HuH-7.5 (cell line): Measurements from ENCODE around the gene HMGXB4.

Experiments
- DNase-seq: peaks from one replicate; pipeline ENCODE4 v3.0.0; 2011; ENCODE audit warnings: low spot score

The HMGXB4 gene

DNA sequence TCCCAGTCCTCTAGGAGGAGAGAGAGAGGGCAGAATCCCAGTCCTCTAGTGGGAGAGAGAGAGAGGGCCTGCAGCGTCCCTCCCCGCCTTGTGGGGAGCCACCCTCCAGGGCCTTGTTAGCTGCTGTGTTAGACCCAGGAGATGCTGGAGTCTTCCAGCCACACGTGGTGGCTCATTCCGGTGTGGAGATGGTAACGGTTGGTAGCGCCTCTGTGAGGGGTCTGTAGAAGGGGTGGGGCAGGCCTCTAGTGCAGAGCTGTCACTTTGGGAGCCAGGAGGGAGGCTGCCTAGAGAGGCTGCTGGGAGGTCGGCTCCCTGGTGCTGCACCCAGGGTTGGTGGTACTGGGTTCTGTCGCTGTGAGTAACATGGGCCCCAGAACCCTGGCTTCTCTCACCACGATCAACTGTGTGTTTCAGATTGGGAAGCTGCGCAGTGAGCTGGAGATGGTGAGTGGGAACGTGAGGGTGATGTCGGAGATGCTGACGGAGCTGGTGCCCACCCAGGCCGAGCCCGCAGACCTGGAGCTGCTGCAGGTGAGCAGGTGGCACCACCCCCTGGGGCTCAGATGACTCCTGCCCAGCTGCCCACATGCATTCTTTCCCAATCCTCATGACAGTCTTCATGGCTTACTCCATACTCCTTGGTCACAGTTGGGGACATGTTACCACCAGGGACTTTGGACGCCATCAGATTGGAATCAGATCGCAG is 69.7 kb downstream of the HMGXB4 start:
- DNase-seq = no peak

DNA sequence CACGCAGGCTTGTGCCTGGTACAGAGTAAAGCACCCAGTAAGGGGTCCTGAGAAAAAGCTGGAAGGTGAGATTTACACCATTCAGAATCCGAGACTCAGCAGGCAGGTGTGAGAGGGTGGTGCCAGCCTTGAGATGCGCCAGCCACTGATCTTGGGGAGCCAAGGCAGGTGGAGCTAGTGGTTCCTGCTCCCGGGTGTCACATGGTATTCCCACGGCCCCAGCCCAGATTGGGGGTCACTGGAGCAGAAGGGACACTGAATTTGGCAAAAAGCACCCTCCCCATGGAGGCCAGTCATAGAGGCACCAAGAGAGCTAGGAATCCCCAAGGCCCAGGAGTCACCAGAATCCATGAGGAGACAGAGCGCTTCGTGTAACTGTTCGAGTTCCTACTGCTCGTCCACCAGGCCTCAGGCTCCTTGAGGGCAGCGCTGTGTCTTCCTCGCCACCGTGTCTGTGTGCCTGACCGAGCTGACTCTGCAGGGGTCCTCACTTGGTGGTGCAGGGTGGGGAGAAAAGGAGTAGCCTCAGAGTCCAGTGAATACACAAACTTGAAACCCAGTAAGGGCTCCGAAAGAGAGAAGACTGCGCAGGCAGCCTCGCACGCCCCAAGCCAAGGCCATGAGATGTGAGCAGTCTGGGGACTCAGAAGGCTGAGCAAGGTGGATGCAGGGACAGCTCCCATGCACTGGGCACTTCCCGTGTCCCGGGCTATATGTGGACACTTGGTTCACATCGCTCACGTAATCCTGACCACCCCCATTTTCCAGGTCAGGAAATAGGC is 70.6 kb downstream of the HMGXB4 start:
- DNase-seq = no peak

DNA sequence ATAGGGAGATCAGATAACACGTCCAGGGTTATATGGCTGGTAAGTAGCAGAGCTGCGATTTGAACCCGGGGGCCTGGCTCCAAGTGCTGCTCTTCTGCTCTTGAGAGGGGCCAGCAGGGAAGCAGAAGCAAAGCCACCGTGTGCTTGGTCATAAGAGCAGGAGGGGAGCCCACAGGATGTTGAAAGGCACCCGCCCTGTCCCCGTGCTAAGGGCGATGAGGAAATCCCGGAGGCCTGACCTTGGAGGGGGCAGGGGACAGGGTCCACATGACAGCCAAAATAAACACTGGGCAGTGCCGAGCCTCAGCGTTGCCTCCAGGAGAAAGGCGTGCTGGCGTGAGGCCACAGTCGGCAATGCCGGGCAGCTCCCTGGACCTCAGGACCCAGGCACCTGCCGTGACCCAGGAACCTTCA is 71.2 kb downstream of the HMGXB4 start:
- peak; percentile 92 for DNase-seq

DNA sequence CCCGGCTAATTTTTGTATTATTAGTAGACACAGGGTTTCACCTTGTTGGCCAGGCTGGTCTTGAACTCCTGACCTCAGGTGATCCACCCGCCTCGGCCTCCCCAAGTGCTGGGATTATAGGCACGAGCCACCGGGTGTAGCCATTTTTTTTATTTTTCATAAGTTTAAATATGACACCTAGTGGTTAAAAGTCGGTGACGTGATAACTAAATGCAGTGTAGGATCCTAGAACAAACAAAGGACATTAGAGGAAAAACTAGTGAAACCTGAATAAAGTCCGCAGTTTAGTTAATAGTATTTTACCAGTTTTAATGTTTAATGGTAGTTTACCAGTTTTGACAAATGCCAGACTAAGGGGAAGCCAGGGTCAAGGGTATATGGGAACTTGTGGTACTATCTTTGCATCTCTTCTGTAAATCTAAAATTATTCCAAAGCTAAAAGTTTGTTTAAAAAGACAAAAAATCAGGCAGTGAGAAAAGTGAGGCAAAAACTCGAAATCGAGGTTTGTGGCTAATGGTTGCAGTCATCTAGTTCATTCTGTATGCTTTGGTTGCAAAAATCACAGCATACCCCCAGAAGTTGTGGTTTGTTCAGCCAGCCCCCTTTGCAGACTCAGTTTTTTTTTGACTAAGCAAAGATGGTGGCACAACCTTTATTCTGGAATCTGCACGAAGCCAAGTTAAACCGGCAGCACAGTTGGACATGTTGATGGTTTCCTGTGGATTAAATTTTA is 72.0 kb downstream of the HMGXB4 start:
- no peak for DNase-seq

DNA sequence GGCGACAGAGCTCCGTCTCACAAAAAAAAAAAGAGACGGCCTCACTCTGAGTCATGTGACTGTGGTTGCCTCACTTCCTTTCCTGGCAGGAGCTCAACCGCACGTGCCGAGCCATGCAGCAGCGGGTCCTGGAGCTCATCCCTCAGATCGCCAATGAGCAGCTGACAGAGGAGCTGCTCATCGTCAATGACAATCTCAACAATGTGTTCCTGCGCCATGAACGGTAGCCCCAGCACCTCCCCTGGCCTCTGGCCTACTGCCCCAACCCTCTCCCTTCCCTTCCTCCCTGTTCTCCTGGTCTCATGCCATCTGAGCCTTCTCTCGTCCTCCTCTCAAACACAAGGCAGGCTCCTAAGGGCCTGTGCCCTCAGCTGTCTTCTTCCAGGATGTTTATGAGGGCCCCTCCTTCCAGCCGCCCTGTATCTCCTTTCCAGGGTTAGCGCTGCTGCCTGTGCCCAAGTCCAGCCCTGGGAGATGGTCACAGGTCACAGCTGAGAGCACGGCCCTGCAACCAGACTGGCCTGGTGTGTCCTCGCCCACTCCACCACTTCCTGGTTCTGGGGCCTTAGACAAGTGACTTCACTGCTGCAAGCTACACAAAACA is 73.1 kb downstream of the HMGXB4 start:
- DNase-seq = no peak

DNA sequence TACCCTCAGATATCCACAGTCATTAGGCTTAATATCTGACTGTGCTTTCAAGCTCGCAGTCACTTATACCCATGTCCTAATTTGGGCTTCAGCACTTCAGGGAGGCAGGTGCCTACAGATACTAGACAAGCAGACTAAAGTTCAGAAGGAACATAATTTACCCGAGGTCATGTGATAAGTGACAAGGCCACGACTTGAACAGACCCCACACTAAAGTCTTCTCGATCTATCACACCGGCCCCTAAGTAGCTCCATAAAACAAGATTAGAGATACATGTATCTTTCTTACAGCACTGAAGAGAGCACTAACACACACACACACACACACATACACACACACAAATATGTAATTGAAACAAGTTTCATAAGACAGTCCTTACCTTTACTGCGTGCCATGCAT is 75.0 kb downstream of the HMGXB4 start:
- DNase-seq = no peak

DNA sequence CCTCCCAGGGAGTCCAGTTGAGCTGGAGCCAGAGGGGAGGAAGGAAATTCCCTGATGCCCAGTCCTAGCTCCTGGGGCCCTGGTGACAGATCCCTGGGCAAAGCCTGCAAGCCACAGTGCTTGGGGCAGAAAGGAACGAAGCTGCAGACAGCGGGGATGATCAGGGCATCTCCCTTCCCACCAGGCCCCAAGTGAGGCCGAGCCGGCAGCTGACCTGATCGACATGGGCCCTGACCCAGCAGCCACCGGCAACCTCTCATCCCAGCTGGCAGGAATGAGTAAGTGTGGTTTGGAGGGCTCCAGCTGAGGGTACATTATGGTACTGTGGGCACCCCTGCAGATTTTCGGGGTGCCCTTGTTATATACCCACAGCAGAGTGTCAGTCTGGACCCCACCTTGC is 75.9 kb downstream of the HMGXB4 start:
- DNase-seq = no peak

DNA sequence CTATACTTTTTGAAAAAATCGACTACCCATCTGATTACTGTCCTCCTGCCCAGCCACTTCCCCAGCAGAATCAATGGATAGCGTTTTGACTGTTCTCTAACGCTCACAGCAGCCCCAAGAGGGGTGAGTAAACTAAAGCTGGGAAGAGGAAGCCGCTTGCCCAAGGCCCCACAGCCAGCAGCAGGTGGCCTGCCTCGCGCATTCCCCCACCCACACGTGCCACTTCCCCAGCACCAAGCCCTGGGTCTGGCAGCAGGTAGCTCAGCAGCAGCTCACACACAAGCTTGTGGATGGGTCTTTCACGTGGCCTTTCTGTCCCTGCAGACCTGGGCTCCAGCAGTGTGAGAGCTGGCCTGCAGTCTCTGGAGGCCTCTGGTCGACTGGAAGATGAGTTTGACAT is 76.7 kb downstream of the HMGXB4 start:
- no peak for DNase-seq

DNA sequence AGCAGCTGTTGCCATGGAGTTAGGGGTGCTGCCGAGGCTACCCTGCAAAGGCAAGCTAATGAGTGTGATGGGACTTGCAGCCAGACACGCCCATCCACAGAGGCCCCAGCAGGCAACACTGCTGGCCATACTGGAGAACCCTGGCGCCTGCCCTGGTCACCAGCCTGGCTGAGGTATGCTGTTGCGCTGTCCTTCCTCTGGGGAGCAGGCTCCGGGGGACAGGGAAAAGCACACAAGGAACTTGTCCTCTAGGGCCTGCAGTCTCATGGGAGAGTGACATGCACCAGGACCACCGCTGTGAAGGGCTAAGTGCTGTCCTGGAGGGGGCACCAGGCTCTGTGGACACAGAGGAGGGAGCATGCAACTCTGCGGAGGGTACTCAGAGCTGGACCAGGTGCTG is 78.2 kb downstream of the HMGXB4 start:
- no peak for DNase-seq

DNA sequence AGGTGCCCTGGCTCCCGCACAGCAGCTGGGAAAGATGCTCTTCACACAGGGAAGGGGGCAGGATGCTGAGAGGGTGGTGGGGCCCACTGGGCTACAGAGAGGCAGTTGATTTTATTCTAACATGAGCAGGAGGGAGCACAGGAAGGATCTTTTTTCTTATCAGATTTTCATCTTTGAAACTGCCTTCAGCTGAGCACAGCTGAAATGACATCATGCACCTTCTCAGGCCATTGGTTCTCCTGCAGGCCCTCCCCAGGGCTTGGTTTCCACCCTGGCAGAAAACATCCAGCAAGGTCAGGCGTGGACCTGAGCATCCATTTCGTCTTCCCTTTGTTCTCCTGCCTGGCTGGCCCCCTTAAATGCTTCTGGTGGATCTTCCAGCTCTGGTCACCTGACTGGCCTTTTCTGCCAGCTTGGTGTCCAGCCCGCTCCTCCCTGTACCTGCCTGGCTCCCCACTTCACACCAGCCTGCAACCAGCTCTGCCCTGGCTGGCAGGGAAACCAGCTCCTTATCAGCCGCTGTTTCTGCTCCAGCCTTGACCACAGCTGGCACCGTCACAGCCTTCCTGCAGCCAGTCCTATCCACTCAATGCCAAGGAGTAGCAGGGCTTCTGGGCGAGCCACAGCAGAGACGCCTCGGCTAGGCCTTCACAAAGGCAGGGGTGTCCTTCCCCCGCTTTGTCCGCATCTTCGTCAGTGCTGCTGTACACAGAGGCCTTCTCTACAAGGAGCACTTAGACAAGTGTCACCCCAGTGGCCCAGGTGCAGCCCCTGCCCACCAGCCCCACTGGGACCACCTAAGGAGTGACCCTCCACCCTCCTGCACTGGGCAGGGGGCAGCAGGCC is 78.9 kb downstream of the HMGXB4 start:
- DNase-seq = no peak

DNA sequence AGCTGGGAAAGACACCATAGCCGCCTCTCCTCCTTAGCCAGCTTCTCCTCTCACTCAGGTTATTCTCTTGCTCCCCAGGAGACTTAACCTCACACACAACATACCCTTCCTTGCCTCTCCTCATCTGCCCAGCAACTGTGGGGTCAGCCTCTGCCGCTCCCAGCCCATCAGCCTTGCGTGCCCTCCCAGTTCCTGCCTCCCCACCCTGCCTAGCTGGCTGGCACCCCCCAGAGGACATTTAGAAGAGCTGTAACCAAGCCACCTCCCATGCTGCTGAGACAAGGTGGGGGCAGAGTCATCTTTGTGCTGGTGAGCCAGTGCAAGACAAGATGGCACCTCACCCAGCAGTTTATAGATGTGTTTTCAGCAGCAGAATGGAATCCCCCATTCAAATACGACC is 80.6 kb downstream of the HMGXB4 start:
- no peak for DNase-seq

DNA sequence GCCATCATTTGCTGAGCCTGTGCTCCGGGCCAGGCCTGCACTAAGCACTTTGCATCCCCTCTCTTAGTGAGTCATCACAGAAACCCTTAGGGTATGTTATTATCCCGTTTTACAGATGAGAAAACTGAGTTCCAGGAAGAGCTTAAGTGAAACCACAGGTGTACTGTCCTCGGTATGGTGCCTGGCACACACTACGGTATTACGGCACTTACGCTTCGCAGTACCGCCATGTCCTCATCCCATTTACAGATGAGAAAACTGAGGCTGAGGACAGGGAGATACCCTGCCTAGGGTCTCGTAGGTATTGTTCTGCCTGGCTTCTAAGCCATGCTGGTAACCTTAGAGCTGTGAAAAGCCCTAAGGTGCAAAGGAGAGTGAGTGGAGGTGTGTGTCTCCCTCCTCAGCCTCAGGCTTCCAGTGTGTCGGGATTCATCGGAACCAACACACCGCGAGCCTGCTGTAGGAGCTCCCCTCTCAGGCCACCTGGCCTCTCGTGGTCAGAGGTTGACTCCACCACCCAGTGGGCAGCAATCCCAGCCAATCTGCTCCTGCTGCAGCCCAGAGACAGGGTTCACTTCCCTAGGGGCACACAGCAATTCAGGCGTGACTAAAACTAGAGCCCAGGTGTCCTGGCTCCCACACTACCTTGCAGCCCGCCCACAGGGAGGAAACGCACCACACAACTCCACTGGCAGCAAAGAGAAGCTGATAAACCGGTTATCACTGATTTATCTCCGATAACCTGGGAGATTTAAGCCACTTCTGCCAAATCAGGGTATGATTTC is 84.0 kb downstream of the HMGXB4 start:
- no peak for DNase-seq

DNA sequence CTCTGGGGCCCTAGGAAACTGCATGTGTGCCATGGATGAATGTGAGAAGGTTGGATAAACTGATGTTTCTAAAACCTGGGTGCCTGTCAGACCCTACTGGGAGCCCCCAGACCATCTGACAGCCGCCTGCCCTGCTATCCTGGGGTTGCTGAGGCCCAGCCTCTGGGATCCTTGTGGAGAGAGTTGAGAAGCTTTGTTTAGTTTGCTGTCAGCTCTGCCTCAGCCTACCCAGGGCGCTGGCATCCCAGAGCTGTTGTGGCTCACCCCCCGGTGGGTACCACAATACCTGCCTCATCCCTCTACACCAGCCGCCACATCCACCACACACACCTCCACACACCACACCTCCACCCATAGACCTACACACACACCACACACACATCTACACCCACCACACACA is 85.1 kb downstream of the HMGXB4 start:
- no peak for DNase-seq

DNA sequence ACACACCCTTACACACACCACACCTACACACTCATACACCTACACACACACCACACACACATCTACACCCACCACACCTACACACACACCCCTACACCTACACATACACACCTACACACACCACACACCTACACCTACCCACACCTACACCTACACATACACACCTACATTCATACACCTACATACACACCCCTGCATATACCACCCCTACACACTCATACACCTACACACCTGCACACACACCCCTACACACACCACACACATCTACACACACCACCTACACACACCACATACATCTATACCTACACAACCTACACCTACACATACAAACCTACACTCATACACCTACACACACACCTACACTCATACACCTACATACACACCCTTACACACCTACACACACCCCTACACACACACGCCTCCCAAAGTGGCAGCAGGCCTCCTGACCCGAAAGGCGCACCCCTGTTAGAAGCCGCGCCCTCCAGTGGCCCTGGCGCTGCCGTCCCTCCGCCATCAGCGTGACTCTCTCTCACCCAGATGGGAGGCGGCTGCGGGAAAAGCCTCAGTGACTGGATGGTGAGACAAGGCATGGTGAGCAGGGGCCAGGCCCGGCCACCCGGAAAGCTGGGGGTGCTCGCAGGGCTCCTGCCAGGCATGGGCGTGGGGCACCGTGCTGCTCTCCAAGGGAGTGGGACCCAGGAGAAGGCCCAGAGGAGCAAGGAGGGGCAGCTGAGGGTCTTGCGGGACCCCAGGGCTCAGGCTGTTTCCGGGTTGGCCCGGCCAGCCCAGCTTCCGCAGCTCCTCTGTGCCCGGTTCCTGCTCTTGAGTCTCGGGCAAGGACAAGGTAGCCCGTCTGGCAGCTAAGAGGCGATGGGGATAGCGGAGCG is 86.6 kb downstream of the HMGXB4 start:
- no peak for DNase-seq

DNA sequence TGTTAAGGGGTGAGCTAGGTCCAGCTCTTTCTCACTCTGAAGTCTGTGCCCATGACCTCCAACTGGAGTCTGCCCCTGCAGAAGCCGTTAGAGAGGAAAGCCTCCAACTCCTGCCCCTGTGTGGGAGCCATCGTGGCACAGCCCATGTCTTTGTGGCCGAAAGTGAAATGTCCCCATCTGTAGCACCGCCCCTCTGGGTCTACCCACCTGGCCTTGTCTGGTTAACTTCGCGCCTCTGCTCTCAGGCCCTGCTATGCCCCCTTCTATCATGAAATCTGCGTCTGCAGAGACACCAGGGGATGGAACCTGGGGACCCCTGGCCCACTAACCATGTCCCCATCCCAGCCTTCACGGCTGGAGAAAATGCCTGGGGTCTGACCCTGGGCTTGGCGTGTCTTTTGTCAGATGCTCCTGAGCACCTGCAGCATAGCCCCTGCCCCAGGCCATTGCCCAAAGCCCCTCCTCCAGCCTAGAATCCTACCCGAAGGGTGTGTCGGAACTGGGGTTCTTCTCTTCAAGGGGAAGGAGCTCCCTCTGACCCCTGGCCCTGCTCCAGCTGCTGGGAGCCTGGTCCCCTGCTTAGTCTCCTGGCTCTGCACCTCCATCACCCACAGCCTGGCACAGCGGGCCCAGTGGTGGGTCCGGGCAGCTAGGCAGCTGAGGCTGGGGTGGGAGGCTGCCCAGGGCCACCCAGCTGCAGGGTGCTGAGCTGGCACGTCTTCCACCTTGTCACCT is 87.8 kb downstream of the HMGXB4 start:
- no peak for DNase-seq
